Measurements from ENCODE around the gene DRD3. TPM values are rescaled to one million over a fixed set of nuclear protein-coding genes. Genes with fewer than 3 reads are reported as not detected.
A peak's percentile ranks its signal among the peaks of the same experiment; 100 is the strongest.

Gene DRD3
- polyA plus RNA-seq (2013, experiment 1 of 2), result not detected
- not detected for polyA plus RNA-seq (2013, experiment 2 of 2)

GRCh38 chr3:114178770-114179368, at the start of gene DRD3:
Gene DRD3 (minus strand): TSS chr3:114179052. CDS start chr3:114171992, 7,060 bp downstream.
- Histone ChIP-seq H3K9me3 (ENCODE audit: control insufficient read depth, low read length) (no peaks in the 10 kb centered on the region), H2BK5ac (ENCODE audit: low read depth, low read length, poor library complexity, severe bottlenecking) (no peak within 1 kb of the TSS), H3K9ac (ENCODE audit: low read length) (no peak within 1 kb of the TSS), H2AFZ (ENCODE audit: low read depth, low read length) (no peak within 1 kb of the TSS), H4K8ac (ENCODE audit: low read length) (no peak within 1 kb of the TSS), H3K79me1 (replicated peaks; ENCODE audit: low read length, poor library complexity, severe bottlenecking) (no peaks in the 10 kb centered on the region), H3K4ac (ENCODE audit: low read depth in 1 of 2, low read length in 2 of 2) (no peak within 1 kb of the TSS), H2BK12ac (ENCODE audit: low read length in 2 of 2) (no peak within 1 kb of the TSS), H3K4me2 (ENCODE audit: low read length, poor library complexity, severe bottlenecking) (no peak within 1 kb of the TSS), H3K27ac (ENCODE audit: low read length, poor library complexity, severe bottlenecking) (no peak within 1 kb of the TSS), H2BK15ac (ENCODE audit: low read depth, poor library complexity, severe bottlenecking) (no peak within 1 kb of the TSS), H3K27me3 (ENCODE audit: control insufficient read depth in 1 of 2, insufficient read depth in 1 of 2, low read length in 2 of 2) (peaks cover 22 to 32% of the 10 kb centered on the region in 2 experiments), H2AK5ac (ENCODE audit: low read length, severe bottlenecking) (no peak within 1 kb of the TSS), H2BK120ac (ENCODE audit: low read depth, low read length) (no peak within 1 kb of the TSS), H4K91ac (ENCODE audit: low read length) (no peak within 1 kb of the TSS), H3K14ac (ENCODE audit: low read length in 2 of 2) (no peak within 1 kb of the TSS), H3K4me3 (ENCODE audit: insufficient read depth in 1 of 2, low read depth in 1 of 2, low read length in 2 of 2) (no peak within 1 kb of the TSS), H3K4me1 (ENCODE audit: control insufficient read depth, insufficient read depth, low read depth, low read length) (no peaks in the 10 kb centered on the region), H3K36me3 (ENCODE audit: control insufficient read depth in 1 of 2, insufficient read depth in 2 of 2, low read depth in 1 of 2, low read length in 2 of 2) (no peaks in the 10 kb centered on the region), H3K23ac (ENCODE audit: low read length in 2 of 2) (no peak within 1 kb of the TSS), H3K18ac (ENCODE audit: low read depth in 1 of 2, low read length in 2 of 2) (no peak within 1 kb of the TSS)
- 23% methylated on average over 7 of the region's 7 CpGs for WGBS
- peak; percentile 51 for DNase-seq

DNA sequence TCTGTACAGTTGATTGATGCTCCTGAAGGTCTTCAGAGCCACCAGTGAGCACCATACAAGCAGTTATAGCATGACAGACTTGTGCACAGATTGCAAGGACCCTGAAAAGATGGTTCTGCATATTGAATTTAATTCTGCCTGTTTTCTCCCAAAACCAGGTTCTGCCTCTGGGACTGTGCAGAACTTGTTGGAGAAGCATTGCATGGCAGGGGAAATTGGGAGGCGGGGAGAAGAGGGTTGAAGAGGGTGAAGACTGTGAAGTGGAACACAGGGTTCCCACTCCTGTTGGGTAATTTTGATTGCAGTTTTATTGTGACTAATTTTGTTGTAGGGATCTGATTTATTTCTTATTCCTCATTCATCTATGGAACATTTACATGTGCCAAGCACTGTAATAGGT, 48.2 kb upstream of the DRD3 start:
- Histone ChIP-seq H2BK12ac (ENCODE audit: low read length in 2 of 2) (no peak overlapping the region), H3K4ac (ENCODE audit: low read depth in 1 of 2, low read length in 2 of 2) (no peak overlapping the region)

DNA sequence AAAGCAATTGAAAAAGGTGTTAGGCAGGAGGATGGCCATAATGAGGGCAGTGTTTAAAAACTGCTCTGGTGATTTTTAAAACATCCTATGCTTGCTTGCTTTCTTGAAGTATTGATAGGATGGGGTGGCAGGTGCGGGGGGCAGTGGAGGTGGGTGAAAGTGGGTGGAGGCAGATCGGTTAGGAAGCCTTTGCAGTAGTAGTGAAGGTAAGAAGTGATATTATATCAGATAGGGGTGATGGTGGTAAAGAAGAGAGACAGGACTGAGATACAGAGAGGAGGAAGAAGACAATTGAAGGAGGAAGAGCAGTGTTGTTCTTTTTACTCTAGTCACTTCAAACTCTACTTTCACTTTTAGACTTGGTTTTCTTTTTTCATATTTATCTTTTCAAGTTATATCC, 47.5 kb upstream of the DRD3 start:
- H3K18ac ChIP-seq (ENCODE audit: low read depth in 1 of 2, low read length in 2 of 2), result no peak overlapping the region

More for the DNA sequence above, 48.2 kb upstream of the DRD3 start:
- Histone ChIP-seq H2BK15ac (ENCODE audit: low read depth, poor library complexity, severe bottlenecking) (no peak overlapping the region), H4K8ac (ENCODE audit: low read length) (no peak overlapping the region), H3K9ac (ENCODE audit: low read length) (no peak overlapping the region), H2BK120ac (ENCODE audit: low read depth, low read length) (no peak overlapping the region), H2AK5ac (ENCODE audit: low read length, severe bottlenecking) (no peak overlapping the region), H3K27me3 (ENCODE audit: control insufficient read depth in 1 of 2, insufficient read depth in 1 of 2, low read length in 2 of 2) (no peaks in the 10 kb centered on the region), H3K4me1 (ENCODE audit: control insufficient read depth, insufficient read depth, low read depth, low read length) (no peaks in the 10 kb centered on the region), H3K9me3 (ENCODE audit: control insufficient read depth, low read length) (peaks cover 15% of the 10 kb centered on the region), H3K79me1 (replicated peaks; ENCODE audit: low read length, poor library complexity, severe bottlenecking) (no peaks in the 10 kb centered on the region), H3K14ac (ENCODE audit: low read length in 2 of 2) (no peak overlapping the region), H4K91ac (ENCODE audit: low read length) (no peak overlapping the region), H3K36me3 (ENCODE audit: control insufficient read depth in 1 of 2, insufficient read depth in 2 of 2, low read depth in 1 of 2, low read length in 2 of 2) (no peaks in the 10 kb centered on the region), H3K18ac (ENCODE audit: low read depth in 1 of 2, low read length in 2 of 2) (no peak overlapping the region), H2BK5ac (ENCODE audit: low read depth, low read length, poor library complexity, severe bottlenecking) (no peak overlapping the region), H3K27ac (ENCODE audit: low read length, poor library complexity, severe bottlenecking) (no peak overlapping the region), H2AFZ (ENCODE audit: low read depth, low read length) (no peak overlapping the region), H3K4me3 (ENCODE audit: insufficient read depth in 1 of 2, low read depth in 1 of 2, low read length in 2 of 2) (no peak overlapping the region), H3K4me2 (ENCODE audit: low read length, poor library complexity, severe bottlenecking) (no peak overlapping the region), H3K23ac (ENCODE audit: low read length in 2 of 2) (no peak overlapping the region)
- DNase-seq, result no peak
- 83% methylated on average over 1 of the region's 1 CpG for WGBS

GRCh38 chr3:114223143-114223542, 44.3 kb upstream of the DRD3 start:
- Histone ChIP-seq H3K9ac (ENCODE audit: low read length) (no peak overlapping the region), H2AFZ (ENCODE audit: low read depth, low read length) (no peak overlapping the region), H4K91ac (ENCODE audit: low read length) (no peak overlapping the region), H3K27ac (ENCODE audit: low read length, poor library complexity, severe bottlenecking) (no peak overlapping the region), H3K18ac (ENCODE audit: low read depth in 1 of 2, low read length in 2 of 2) (no peak overlapping the region), H2BK5ac (ENCODE audit: low read depth, low read length, poor library complexity, severe bottlenecking) (no peak overlapping the region), H2AK5ac (ENCODE audit: low read length, severe bottlenecking) (no peak overlapping the region), H3K4ac (ENCODE audit: low read depth in 1 of 2, low read length in 2 of 2) (no peak overlapping the region), H3K14ac (ENCODE audit: low read length in 2 of 2) (no peak overlapping the region), H3K36me3 (ENCODE audit: control insufficient read depth in 1 of 2, insufficient read depth in 2 of 2, low read depth in 1 of 2, low read length in 2 of 2) (no peaks in the 10 kb centered on the region), H2BK15ac (ENCODE audit: low read depth, poor library complexity, severe bottlenecking) (no peak overlapping the region), H3K27me3 (ENCODE audit: control insufficient read depth in 1 of 2, insufficient read depth in 1 of 2, low read length in 2 of 2) (no peaks in the 10 kb centered on the region), H4K8ac (ENCODE audit: low read length) (no peak overlapping the region), H2BK120ac (ENCODE audit: low read depth, low read length) (no peak overlapping the region), H3K4me3 (ENCODE audit: insufficient read depth in 1 of 2, low read depth in 1 of 2, low read length in 2 of 2) (no peak overlapping the region), H3K4me2 (ENCODE audit: low read length, poor library complexity, severe bottlenecking) (no peak overlapping the region), H3K23ac (ENCODE audit: low read length in 2 of 2) (no peak overlapping the region), H2BK12ac (ENCODE audit: low read length in 2 of 2) (no peak overlapping the region), H3K4me1 (ENCODE audit: control insufficient read depth, insufficient read depth, low read depth, low read length) (peaks cover 4% of the 10 kb centered on the region), H3K9me3 (ENCODE audit: control insufficient read depth, low read length) (peaks cover 15% of the 10 kb centered on the region), H3K79me1 (replicated peaks; ENCODE audit: low read length, poor library complexity, severe bottlenecking) (no peaks in the 10 kb centered on the region)
- 81% methylated on average over 3 of the region's 3 CpGs for WGBS
- DNase-seq, result no peak

More for the DNA sequence above, 47.5 kb upstream of the DRD3 start:
- Histone ChIP-seq H3K4me1 (ENCODE audit: control insufficient read depth, insufficient read depth, low read depth, low read length) (no peaks in the 10 kb centered on the region), H3K4ac (ENCODE audit: low read depth in 1 of 2, low read length in 2 of 2) (no peak overlapping the region), H2BK120ac (ENCODE audit: low read depth, low read length) (no peak overlapping the region), H3K79me1 (replicated peaks; ENCODE audit: low read length, poor library complexity, severe bottlenecking) (no peaks in the 10 kb centered on the region), H3K23ac (ENCODE audit: low read length in 2 of 2) (no peak overlapping the region), H3K27me3 (ENCODE audit: control insufficient read depth in 1 of 2, insufficient read depth in 1 of 2, low read length in 2 of 2) (no peaks in the 10 kb centered on the region), H4K91ac (ENCODE audit: low read length) (no peak overlapping the region), H3K36me3 (ENCODE audit: control insufficient read depth in 1 of 2, insufficient read depth in 2 of 2, low read depth in 1 of 2, low read length in 2 of 2) (no peaks in the 10 kb centered on the region), H2AK5ac (ENCODE audit: low read length, severe bottlenecking) (no peak overlapping the region), H3K4me3 (ENCODE audit: insufficient read depth in 1 of 2, low read depth in 1 of 2, low read length in 2 of 2) (no peak overlapping the region), H3K9ac (ENCODE audit: low read length) (no peak overlapping the region), H3K4me2 (ENCODE audit: low read length, poor library complexity, severe bottlenecking) (no peak overlapping the region), H2BK12ac (ENCODE audit: low read length in 2 of 2) (no peak overlapping the region), H3K27ac (ENCODE audit: low read length, poor library complexity, severe bottlenecking) (no peak overlapping the region), H3K14ac (ENCODE audit: low read length in 2 of 2) (no peak overlapping the region), H2AFZ (ENCODE audit: low read depth, low read length) (no peak overlapping the region), H3K9me3 (ENCODE audit: control insufficient read depth, low read length) (peaks cover 15% of the 10 kb centered on the region), H2BK15ac (ENCODE audit: low read depth, poor library complexity, severe bottlenecking) (no peak overlapping the region), H2BK5ac (ENCODE audit: low read depth, low read length, poor library complexity, severe bottlenecking) (no peak overlapping the region), H4K8ac (ENCODE audit: low read length) (no peak overlapping the region)
- 80% methylated on average over 2 of the region's 2 CpGs for WGBS
- no peak for DNase-seq
